Measurements from ENCODE around the gene LRRC72.
"Not testable (repeated sequence)": the region's sequence is repeated elsewhere in the genome, so short reads cannot be mapped to it uniquely, and the experiment has no call there.

LRRC72 gene

DNA sequence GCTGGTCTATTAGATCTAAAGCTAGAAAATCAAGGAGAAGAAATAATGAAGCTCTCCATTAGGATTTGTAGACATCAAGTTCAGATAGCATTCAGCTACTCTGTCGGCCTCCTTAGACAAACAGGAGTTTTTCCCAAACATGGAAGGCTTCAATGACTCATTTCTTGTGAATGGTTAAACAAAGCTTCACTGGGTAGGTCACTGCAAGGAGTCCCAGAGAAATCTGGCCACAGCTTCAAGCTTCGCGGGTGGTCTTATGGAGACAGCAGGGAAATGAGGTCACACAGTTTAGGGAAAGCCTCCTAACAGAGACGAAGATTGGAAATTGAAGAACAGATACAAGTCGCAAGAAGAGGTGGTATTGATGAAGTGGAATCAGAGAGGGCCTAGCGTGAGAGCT is 22.6 kb upstream of the LRRC72 start:
- H3K4me1 Mint-ChIP-seq, result no peaks in the 10 kb centered on the region
- peaks cover 6% of the 10 kb centered on the region for H3K27me3 Mint-ChIP-seq (ENCODE audit: low read depth, poor library complexity)
- H3K9me3 Mint-ChIP-seq, result peaks cover 10% of the 10 kb centered on the region
- TF ChIP-seq, protein P1, sequence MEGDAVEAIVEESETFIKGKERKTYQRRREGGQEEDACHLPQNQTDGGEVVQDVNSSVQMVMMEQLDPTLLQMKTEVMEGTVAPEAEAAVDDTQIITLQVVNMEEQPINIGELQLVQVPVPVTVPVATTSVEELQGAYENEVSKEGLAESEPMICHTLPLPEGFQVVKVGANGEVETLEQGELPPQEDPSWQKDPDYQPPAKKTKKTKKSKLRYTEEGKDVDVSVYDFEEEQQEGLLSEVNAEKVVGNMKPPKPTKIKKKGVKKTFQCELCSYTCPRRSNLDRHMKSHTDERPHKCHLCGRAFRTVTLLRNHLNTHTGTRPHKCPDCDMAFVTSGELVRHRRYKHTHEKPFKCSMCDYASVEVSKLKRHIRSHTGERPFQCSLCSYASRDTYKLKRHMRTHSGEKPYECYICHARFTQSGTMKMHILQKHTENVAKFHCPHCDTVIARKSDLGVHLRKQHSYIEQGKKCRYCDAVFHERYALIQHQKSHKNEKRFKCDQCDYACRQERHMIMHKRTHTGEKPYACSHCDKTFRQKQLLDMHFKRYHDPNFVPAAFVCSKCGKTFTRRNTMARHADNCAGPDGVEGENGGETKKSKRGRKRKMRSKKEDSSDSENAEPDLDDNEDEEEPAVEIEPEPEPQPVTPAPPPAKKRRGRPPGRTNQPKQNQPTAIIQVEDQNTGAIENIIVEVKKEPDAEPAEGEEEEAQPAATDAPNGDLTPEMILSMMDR (IDR thresholded peaks at IDR 0.05), result no peak
- H3K4me3 Mint-ChIP-seq, result no peak overlapping the region
- DNase-seq, result no peak
- no peaks in the 10 kb centered on the region for H3K36me3 Mint-ChIP-seq (ENCODE audit: low read depth)
- no peak overlapping the region for H3K27ac Mint-ChIP-seq

DNA sequence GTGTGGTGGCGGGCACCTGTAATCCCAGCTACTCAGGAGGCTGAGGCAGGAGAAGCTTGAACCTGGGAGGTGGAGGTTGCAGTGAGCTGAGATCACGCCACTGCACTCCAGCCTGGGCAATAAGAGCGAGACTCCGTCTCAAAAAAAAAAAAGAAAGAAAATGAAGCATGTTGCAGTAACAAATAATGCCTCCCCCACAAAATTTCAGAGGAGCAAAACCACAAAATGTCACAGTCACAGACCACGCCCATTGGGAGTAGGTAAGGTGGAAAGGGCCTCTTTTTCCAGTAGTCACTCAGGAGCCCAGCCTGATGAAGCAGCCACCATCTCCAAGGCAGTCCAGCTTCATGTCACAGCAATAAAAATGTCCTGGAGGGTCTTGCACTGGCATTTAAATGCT is 20.2 kb upstream of the LRRC72 start:
- not testable (repeated sequence) for DNase-seq; H3K9me3 Mint-ChIP-seq; H3K4me1 Mint-ChIP-seq; H3K27ac Mint-ChIP-seq; H3K36me3 Mint-ChIP-seq (ENCODE audit: low read depth); H3K4me3 Mint-ChIP-seq
- H3K27me3 Mint-ChIP-seq (ENCODE audit: low read depth, poor library complexity), result peaks cover 11% of the 10 kb centered on the region

DNA sequence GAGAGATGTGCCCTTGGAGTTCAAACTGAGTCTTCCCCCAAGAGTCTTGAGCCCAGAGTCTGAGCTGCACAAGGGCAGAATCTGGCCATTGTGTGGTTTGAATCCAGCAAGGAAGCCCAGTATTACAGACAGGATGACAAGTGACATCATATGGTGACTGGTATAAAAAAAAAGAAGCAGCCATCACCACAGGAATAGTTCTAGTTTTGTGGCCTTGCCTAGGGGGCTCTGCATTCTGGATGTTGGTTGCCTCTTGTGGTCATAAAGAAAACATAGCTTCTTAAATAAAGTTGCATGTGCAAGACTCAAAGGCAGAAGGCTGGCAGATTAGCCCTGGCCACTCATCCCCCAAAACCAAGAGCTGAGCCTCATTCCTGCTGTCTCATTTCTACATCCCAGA is 16.8 kb upstream of the LRRC72 start:
- Mint-ChIP-seq H3K36me3 (ENCODE audit: low read depth) (no peaks in the 10 kb centered on the region), H3K9me3 (no peaks in the 10 kb centered on the region), H3K27me3 (ENCODE audit: low read depth, poor library complexity) (peaks cover 7% of the 10 kb centered on the region), H3K4me1 (no peaks in the 10 kb centered on the region), H3K27ac (no peak overlapping the region), H3K4me3 (no peak overlapping the region)
- DNase-seq, result no peak
- TF ChIP-seq, protein P1 (IDR thresholded peaks at IDR 0.05), result no peak

DNA sequence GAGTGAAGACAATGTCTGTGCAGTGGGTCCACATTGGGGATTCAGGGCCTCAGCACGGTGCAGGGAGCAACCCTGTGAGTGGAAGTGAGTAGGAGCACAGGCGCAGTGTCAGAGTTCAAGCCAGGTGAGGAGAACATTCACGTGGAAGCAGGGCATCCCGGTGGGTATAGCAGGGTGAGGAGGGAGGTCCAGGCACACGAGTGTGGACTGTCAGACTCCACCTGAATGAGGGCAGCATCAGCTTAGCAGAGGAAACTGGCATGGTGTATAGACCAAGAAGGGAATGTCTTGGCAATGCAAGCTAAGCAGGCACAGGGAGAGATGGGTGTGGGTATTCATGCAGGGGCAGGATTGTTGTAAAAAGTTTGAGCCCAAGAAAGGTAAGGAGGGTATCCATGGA is 15.3 kb upstream of the LRRC72 start:
- peaks cover 7% of the 10 kb centered on the region for H3K27me3 Mint-ChIP-seq (ENCODE audit: low read depth, poor library complexity)
- H3K27ac Mint-ChIP-seq, result no peak overlapping the region
- no peak for DNase-seq
- no peaks in the 10 kb centered on the region for H3K9me3 Mint-ChIP-seq
- no peaks in the 10 kb centered on the region for H3K36me3 Mint-ChIP-seq (ENCODE audit: low read depth)
- TF ChIP-seq, protein P1 (IDR thresholded peaks at IDR 0.05), result no peak
- H3K4me1 Mint-ChIP-seq, result no peaks in the 10 kb centered on the region
- no peak overlapping the region for H3K4me3 Mint-ChIP-seq

DNA sequence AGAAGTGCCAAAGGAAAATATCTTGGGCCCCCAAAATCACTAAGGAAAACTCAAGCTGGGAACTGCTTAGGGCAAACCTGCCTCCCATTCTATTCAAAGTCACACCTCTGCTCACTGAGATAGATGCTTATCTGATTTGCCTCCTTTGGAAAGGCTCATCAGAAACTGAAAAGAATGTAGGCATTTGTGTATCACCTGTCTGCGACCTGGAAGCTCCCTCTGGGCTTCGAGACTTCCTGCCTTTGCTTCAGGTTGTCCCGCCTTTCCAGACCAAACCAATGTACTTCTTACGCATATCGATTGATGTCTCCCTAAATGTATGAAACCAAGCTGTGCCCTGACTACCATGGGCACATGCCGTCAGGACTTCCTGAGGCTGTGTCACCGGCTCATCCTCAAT is 14.5 kb upstream of the LRRC72 start:
- no peak for DNase-seq
- Mint-ChIP-seq H3K36me3 (ENCODE audit: low read depth) (no peaks in the 10 kb centered on the region), H3K27ac (no peak overlapping the region), H3K4me3 (no peak overlapping the region), H3K27me3 (ENCODE audit: low read depth, poor library complexity) (peaks cover 10% of the 10 kb centered on the region), H3K4me1 (no peaks in the 10 kb centered on the region), H3K9me3 (no peaks in the 10 kb centered on the region)
- TF ChIP-seq, protein P1 (IDR thresholded peaks at IDR 0.05), result no peak

DNA sequence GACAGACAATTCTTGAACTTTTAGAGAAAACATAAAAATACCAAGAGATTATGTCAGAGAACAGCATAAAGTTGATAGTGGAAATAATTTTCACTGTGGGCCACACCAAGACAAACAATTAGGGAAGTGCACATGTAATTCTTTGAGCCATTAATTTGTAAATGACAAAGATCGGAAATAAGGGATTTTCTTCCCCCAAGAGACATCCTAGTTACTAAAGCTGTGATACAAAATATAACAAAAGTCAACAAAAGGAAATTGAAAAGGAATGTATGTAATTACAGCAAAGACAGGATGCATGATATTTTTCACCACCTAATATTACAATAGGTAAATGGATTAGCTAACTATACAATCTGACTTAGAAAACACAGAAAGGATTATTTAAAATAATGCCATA is 12.4 kb upstream of the LRRC72 start:
- DNase-seq, result no peak
- Mint-ChIP-seq H3K27me3 (ENCODE audit: low read depth, poor library complexity) (peaks cover 10% of the 10 kb centered on the region), H3K36me3 (ENCODE audit: low read depth) (no peaks in the 10 kb centered on the region), H3K9me3 (no peaks in the 10 kb centered on the region), H3K27ac (no peak overlapping the region), H3K4me1 (no peaks in the 10 kb centered on the region), H3K4me3 (no peak overlapping the region)
- TF ChIP-seq, protein P1 (IDR thresholded peaks at IDR 0.05), result no peak
